Occipital lobe (tissue), 2 donors: ENCODE data around the gene NAGPA. TPM values are rescaled to one million over a fixed set of nuclear protein-coding genes. Genes with fewer than 3 reads are reported as not detected.
"Not testable (repeated sequence)": the region's sequence is repeated elsewhere in the genome, so short reads cannot be mapped to it uniquely, and the experiment has no call there.

Experiments used
- DNase-seq: peaks from one replicate; lab custom pipeline; 2025; lab: John Stamatoyannopoulos, UW
- total RNA-seq: library from RNA; depleted of rRNA; stranded (reverse); fragments of >200 nt; gene quantifications from one replicate; pipeline ENCODE4 v1.2.3, GENCODE V29; 2014

The NAGPA gene, protein sequence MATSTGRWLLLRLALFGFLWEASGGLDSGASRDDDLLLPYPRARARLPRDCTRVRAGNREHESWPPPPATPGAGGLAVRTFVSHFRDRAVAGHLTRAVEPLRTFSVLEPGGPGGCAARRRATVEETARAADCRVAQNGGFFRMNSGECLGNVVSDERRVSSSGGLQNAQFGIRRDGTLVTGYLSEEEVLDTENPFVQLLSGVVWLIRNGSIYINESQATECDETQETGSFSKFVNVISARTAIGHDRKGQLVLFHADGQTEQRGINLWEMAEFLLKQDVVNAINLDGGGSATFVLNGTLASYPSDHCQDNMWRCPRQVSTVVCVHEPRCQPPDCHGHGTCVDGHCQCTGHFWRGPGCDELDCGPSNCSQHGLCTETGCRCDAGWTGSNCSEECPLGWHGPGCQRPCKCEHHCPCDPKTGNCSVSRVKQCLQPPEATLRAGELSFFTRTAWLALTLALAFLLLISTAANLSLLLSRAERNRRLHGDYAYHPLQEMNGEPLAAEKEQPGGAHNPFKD
- 12.5 TPM for total RNA-seq

DNA sequence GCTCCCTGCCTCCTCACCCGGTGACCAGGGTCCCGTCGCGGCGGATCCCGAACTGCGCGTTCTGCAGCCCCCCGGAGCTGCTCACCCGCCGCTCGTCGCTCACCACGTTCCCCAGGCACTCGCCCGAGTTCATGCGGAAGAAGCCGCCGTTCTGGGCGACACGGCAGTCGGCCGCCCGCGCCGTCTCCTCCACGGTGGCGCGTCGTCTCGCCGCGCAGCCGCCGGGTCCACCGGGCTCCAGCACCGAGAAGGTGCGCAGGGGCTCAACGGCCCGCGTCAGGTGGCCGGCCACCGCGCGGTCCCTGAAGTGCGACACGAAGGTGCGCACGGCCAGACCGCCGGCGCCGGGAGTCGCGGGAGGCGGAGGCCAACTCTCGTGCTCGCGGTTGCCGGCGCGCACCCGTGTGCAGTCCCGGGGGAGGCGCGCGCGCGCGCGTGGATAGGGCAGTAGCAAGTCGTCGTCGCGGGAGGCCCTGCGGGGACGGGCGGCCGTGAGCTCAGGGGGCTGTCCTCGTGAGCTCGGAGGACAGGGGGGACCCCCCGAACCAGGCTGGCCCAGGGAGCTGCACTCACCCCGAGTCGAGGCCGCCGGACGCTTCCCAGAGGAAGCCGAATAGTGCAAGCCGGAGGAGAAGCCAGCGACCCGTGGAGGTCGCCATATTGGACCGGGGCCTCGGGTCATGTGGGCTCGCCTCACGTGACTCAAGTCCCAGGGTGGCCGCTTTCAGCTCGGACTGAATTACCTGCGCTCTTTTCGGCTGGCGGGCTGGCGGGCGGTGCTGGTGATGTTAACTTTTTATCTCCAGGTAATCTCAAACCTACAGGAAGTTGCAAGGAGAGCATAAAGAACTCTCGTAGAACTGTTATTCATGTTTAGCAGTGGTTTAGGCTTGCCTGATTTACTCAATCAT, at the start of gene NAGPA:
TSS of gene NAGPA (minus strand) at position 680 of the 911 bp plus-strand sequence. CDS start at position 659, 21 bp downstream.
- peak; percentile 81 for DNase-seq

- not testable (repeated sequence) for DNase-seq
These were observed 47.3 kb upstream of the NAGPA start for GRCh38 chr16:5080996-5081395.

DNA sequence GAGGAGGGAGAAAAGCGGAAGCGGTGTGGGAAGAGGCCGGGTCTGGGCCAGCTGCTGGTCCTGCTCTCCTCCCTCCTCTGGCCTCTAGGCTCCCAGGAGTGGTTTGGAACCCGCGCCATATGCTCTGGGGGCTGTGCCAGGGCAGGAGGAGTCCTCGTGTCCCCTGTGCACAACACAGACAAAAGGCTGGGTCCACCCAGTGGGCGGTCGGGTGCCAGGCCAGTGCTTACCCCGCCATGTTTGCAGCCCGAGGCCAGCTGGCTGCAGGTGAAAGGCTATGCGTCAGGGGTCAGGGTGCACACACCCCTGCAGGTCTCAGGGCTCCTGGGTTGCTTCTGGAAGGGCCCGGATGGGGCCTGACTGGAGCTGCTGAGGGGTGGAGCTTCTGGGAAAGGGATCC, 46.7 kb upstream of the NAGPA start:
- not testable (repeated sequence) for DNase-seq

- no peak for DNase-seq
These were observed 44.9 kb upstream of the NAGPA start for GRCh38 chr16:5078626-5079025.

- no peak for DNase-seq
These were observed 43.6 kb upstream of the NAGPA start for GRCh38 chr16:5077304-5077703.

DNA sequence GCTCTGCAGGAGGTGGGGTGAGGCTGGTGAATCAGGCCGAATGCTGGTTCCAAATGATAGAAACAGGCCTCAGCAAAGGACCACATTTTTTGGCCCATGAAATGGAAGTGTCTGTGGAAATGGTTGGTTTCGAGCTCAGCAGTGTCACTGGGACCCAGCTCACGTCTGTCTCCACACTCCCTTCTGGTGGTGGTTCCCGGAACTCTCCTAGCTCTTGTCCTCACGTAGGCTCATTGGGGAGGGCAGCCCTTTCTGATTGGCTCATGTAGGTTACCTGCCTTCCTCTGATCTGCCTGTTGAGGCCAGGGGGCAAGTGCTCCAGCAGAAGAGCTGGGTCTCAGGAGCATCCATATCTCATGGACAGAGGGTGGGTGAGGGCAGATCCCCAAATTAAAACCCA, 41.9 kb upstream of the NAGPA start:
- no peak for DNase-seq

DNA sequence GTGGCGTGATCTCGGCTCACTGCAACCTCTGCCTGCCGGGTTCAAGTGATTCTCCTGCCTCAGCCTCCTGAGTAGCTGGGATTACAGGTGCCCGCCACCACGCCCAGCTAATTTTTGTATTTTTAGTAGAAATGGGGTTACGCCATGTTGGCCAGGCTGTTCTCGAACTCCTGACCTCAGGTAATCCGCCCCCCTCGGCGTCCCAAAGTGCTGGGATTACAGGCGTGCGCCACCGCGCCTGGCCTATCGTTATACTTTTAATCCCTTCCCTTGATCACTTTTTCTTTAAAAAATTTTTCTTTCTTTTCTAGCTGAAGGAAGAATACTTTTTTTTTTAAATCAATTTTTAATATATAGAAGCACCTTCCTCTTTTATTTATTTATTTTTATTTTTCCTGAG, 40.0 kb upstream of the NAGPA start:
- DNase-seq: not testable (repeated sequence)

- DNase-seq: no peak
These were observed 39.5 kb upstream of the NAGPA start for GRCh38 chr16:5073279-5073629.

- DNase-seq: no peak
These were observed 38.9 kb upstream of the NAGPA start for GRCh38 chr16:5072334-5073278.

DNA sequence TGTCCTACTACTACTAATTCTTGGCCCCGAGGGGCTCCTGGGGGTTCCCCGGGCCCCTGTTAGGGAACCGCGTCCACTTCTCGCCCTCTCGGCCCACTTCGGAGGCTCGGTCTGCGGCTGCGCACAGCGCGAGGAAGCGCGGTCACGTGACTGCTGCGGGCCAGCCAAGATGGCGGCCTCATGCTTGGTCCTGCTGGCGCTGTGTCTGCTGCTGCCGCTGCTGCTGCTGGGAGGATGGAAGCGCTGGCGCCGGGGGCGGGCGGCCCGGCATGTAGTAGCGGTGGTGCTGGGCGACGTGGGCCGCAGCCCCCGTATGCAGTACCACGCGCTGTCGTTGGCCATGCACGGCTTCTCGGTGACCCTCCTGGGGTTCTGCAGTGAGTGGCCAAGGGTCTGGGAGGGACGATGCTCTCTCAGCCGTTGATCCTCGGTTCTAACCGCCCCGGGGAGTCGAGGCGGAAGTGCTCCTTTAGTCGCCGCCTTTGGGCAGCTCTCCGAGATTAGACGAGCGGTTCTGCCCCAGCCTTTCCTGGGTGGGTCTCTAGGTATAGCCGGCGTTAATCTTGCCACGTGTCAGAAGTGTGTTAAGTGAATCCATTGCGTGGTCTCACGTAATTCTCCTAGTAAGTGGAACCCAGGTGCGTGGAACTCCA, 38.1 kb upstream of the NAGPA start, which contains the start of gene ALG1:
TSS of gene ALG1 (plus strand) at position 163 of the 653 bp plus-strand sequence. CDS start at position 170, 7 bp downstream.
- DNase-seq: peak; percentile 82

DNA sequence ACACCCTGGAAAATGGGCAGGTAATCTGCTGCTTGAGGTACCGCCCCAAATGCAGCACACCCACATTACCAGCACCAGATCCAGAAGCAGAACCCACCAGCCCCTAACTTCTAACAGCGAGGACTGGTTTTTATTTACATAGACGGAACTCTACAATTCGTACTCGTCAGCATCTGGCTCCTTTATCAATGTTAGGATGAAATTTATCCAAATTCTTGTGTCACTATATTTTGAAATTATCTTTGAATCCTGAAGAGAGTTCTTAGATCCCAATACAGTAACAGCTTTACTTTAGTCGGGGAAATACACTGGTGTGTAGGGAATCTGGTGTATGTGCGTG, 37.6 kb upstream of the NAGPA start:
- DNase-seq: no peak

GRCh38 chr16:5070431-5071186, 36.9 kb upstream of the NAGPA start:
- DNase-seq: no peak

- no peak for DNase-seq
These were observed 36.1 kb upstream of the NAGPA start for GRCh38 chr16:5069854-5070253.

DNA sequence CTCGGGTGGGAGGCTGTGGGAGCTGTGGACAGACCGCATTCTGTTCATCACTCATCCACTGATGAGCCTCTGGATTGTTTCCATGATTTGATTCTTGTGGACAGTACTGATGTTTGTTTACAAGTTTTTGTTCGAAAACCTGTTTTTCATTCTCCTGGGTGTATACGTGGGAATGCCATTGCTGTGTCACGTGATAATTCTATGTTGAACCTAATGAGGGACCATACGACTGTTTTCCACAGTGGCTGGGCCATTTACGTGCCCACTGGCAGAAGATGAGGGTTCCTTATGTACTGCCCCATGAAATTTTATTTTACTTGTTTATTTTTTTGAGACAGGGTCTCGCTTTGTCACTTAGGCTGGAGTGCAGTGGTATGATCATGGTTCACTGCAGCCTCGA, 35.3 kb upstream of the NAGPA start:
- DNase-seq: no peak

GRCh38 chr16:5066511-5066910, 32.8 kb upstream of the NAGPA start:
- no peak for DNase-seq

DNA sequence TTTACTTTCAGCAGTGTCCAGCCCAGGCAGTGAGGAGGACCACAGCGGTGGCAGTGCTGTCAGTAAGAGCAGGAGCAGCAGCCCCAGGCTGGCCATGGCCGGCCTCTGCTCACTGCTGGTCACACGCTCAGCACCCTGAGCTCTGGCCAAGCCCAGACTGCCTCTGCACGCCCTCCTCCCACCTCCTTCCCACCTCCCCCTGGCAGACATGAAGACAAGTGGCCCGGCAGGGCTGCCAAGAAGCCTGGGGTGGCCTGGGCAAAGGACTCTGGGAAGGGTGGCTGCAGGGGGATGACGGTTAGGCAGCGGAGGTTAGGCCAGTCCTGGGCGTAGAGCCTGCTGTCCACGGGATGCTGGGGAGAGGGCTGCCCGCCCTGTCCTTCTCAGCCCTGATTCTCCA, 32.1 kb upstream of the NAGPA start, which contains the start of gene C16orf89:
TSS of gene C16orf89 (minus strand) at position 144 of the 400 bp plus-strand sequence. CDS start at position 96, 48 bp downstream.
- DNase-seq: no peak

- no peak for DNase-seq
These were observed 31.6 kb upstream of the NAGPA start for GRCh38 chr16:5065326-5065725.

GRCh38 chr16:5064915-5065314, 31.2 kb upstream of the NAGPA start:
- DNase-seq: no peak
